Measurements from ENCODE around the gene PSMB8. TPM values are rescaled to one million over a fixed set of nuclear protein-coding genes. Genes with fewer than 3 reads are reported as not detected.

The PSMB8 gene
- total RNA-seq, 1 experiment from 2014 or later: 0.96 TPM

DNA sequence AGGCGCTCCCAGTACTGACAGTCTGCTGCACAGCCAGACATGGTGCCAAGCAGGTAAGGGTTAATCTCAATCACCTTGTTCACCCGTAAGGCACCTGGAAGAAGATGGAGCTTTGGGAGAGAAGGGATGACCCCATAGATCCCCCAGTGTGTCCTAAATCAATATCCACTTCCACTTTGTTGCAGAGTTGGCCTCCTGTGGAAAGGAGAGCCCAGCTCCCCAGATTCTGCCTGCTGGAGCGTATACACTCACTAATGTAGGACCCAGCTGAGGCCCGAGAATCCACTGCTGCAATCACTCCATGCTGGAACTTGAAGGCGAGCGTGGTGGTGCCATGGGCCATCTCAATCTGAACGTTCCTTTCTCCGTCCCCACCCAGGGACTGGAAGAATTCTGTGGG lies 1.2 kb downstream of the PSMB8 start:
- Histone ChIP-seq H3K9ac (ENCODE audit: low read length) (no peak overlapping the region), H3K27ac (ENCODE audit: low read depth, low read length) (no peak overlapping the region)
- no TSS peak for BruUV-seq (replicated peaks)

DNA sequence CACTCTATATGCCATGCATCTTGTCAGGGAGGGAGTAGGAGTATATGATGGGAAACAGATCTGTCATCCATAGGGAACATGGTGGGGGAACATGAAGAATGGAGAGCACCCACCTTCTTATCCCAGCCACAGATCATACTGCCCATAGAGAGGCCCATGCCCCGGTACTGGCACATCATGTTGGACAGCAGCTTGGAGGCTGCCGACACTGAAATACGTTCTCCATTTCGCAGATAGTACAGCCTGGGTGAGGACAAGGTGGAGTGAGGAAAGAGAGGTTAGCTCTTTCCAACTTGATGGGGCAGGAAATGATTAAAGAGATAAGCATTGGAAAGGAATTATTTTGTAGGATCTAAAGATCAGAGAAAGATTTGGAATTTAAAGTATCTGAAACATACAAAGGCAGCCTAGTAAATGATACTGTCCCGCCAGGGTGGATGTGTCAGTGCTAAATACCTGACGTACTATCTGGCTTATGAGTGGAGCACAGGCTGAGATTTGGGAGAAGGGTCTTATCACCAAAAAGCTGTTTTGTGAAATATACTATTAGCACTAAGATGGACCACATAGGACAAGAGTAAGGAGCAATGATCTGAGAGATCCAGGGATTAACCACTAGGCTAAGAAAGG lies 1.7 kb downstream of the PSMB8 start:
- no peak for ATAC-seq
- H3K4me2 ChIP-seq (ENCODE audit: low read length): no peak overlapping the region
- H3K4me3 ChIP-seq (replicated peaks in 1 of 2; ENCODE audit: low read depth in 1 of 2, low read length in 2 of 2): no peak overlapping the region
- TF ChIP-seq SIN3A (IDR thresholded peaks at IDR 0.05; ENCODE audit: low read depth): no peak
- no peak for TF ChIP-seq ZNF274 (IDR thresholded peaks at IDR 0.05; ENCODE audit: low read depth, low read length)
- TF ChIP-seq, protein P1, sequence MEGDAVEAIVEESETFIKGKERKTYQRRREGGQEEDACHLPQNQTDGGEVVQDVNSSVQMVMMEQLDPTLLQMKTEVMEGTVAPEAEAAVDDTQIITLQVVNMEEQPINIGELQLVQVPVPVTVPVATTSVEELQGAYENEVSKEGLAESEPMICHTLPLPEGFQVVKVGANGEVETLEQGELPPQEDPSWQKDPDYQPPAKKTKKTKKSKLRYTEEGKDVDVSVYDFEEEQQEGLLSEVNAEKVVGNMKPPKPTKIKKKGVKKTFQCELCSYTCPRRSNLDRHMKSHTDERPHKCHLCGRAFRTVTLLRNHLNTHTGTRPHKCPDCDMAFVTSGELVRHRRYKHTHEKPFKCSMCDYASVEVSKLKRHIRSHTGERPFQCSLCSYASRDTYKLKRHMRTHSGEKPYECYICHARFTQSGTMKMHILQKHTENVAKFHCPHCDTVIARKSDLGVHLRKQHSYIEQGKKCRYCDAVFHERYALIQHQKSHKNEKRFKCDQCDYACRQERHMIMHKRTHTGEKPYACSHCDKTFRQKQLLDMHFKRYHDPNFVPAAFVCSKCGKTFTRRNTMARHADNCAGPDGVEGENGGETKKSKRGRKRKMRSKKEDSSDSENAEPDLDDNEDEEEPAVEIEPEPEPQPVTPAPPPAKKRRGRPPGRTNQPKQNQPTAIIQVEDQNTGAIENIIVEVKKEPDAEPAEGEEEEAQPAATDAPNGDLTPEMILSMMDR (IDR thresholded peaks at IDR 0.05 in 2 of 3, conservative IDR thresholded peaks at IDR 0.05 in 1 of 3; ENCODE audit: borderline replicate concordance in 1 of 3, insufficient read depth in 1 of 3, low read depth in 2 of 3, low read length in 2 of 3): no peak
- no peak for TF ChIP-seq JUND (IDR thresholded peaks at IDR 0.05)
- no peak for TF ChIP-seq CBX3 (IDR thresholded peaks at IDR 0.05; ENCODE audit: low read depth)
- no peak for TF ChIP-seq CEBPB (IDR thresholded peaks at IDR 0.05; ENCODE audit: low read depth)
- TF ChIP-seq, protein P2, sequence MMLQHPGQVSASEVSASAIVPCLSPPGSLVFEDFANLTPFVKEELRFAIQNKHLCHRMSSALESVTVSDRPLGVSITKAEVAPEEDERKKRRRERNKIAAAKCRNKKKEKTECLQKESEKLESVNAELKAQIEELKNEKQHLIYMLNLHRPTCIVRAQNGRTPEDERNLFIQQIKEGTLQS (IDR thresholded peaks at IDR 0.05): no peak
- no peak for TF ChIP-seq EZH2 (IDR thresholded peaks at IDR 0.05)
- TF ChIP-seq, protein P3, sequence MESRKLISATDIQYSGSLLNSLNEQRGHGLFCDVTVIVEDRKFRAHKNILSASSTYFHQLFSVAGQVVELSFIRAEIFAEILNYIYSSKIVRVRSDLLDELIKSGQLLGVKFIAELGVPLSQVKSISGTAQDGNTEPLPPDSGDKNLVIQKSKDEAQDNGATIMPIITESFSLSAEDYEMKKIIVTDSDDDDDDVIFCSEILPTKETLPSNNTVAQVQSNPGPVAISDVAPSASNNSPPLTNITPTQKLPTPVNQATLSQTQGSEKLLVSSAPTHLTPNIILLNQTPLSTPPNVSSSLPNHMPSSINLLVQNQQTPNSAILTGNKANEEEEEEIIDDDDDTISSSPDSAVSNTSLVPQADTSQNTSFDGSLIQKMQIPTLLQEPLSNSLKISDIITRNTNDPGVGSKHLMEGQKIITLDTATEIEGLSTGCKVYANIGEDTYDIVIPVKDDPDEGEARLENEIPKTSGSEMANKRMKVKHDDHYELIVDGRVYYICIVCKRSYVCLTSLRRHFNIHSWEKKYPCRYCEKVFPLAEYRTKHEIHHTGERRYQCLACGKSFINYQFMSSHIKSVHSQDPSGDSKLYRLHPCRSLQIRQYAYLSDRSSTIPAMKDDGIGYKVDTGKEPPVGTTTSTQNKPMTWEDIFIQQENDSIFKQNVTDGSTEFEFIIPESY (IDR thresholded peaks at IDR 0.05; ENCODE audit: extremely low read depth, insufficient replicate concordance, low read length): no peak
- TF ChIP-seq FOSL1 (IDR thresholded peaks at IDR 0.05; ENCODE audit: low read depth): no peak
- no peaks in the 10 kb centered on the region for H3K9me3 ChIP-seq (ENCODE audit: control insufficient read depth in 1 of 2, insufficient read depth in 1 of 2, low read depth in 1 of 2, low read length in 2 of 2)
- H3K9me2 ChIP-seq (ENCODE audit: insufficient read depth): no peaks in the 10 kb centered on the region
- CTCF ChIA-PET: interaction anchor here (0.6 to 1.0 kb wide), 2 partner anchors 19 to 36 kb away, joined by 3 to 4 read pairs; no protein-coding TSS in a partner anchor
- H4K20me1 ChIP-seq (ENCODE audit: insufficient read depth): no peaks in the 10 kb centered on the region
- intact Hi-C loops (cut with micrococcal nuclease): loop anchor here (1.0 kb wide), 1 partner anchor 9 kb away; no protein-coding TSS in a partner anchor
- RAD21 ChIA-PET (ENCODE audit: low non-redundant PET in 1 of 2, low total read pairs in 2 of 2, uncharacterized antibody in 2 of 2, unreplicated experiment in 2 of 2): no interaction called here
- H3K27ac ChIP-seq (ENCODE audit: low read depth, low read length): no peak overlapping the region
- H3K4me1 ChIP-seq (ENCODE audit: control insufficient read depth in 1 of 2, insufficient read depth in 2 of 2, low read length in 2 of 2): peaks cover 12 to 30% of the 10 kb centered on the region in 2 experiments; a peak in 3 of 4 replicates
- no peak for DNase-seq (ENCODE audit: low read depth, low spot score)
- no peak overlapping the region for H3K9ac ChIP-seq (ENCODE audit: low read length)
- no peaks in the 10 kb centered on the region for H3K36me3 ChIP-seq (ENCODE audit: control insufficient read depth in 1 of 2, insufficient read depth in 2 of 2, low read length in 2 of 2)
- BruUV-seq (replicated peaks): no TSS peak
- peaks cover 5% of the 10 kb centered on the region; the same call in 1 of the 2 replicates for H3K79me2 ChIP-seq (ENCODE audit: insufficient read depth, low read length)
- POLR2A ChIA-PET: no interaction called here
- H2AFZ ChIP-seq (ENCODE audit: low read depth, low read length, poor library complexity, severe bottlenecking): no peak overlapping the region
- no peaks in the 10 kb centered on the region for H3K27me3 ChIP-seq (ENCODE audit: insufficient read depth, low read length)

More for the DNA sequence above, 1.2 kb downstream of the PSMB8 start:
- intact Hi-C loops (cut with micrococcal nuclease): loop anchor here (1.0 kb wide), 1 partner anchor 9 kb away; no protein-coding TSS in a partner anchor
- Histone ChIP-seq H3K4me2 (ENCODE audit: low read length) (no peak overlapping the region), H3K27me3 (ENCODE audit: insufficient read depth, low read length) (no peaks in the 10 kb centered on the region), H4K20me1 (ENCODE audit: insufficient read depth) (no peaks in the 10 kb centered on the region), H3K4me3 (replicated peaks in 1 of 2; ENCODE audit: low read depth in 1 of 2, low read length in 2 of 2) (no peak overlapping the region), H2AFZ (ENCODE audit: low read depth, low read length, poor library complexity, severe bottlenecking) (no peak overlapping the region), H3K36me3 (ENCODE audit: control insufficient read depth in 1 of 2, insufficient read depth in 2 of 2, low read length in 2 of 2) (no peaks in the 10 kb centered on the region), H3K9me2 (ENCODE audit: insufficient read depth) (no peaks in the 10 kb centered on the region), H3K79me2 (ENCODE audit: insufficient read depth, low read length) (peaks cover 4% of the 10 kb centered on the region; the same call in 1 of the 2 replicates), H3K9me3 (ENCODE audit: control insufficient read depth in 1 of 2, insufficient read depth in 1 of 2, low read depth in 1 of 2, low read length in 2 of 2) (no peaks in the 10 kb centered on the region), H3K4me1 (ENCODE audit: control insufficient read depth in 1 of 2, insufficient read depth in 2 of 2, low read length in 2 of 2) (peaks cover 12 to 24% of the 10 kb centered on the region in 2 experiments; a peak in 3 of 4 replicates)
- DNase-seq (ENCODE audit: low read depth, low spot score) (no peak), ATAC-seq (no peak)
- ChIA-PET POLR2A (no interaction called here), RAD21 (ENCODE audit: low non-redundant PET in 1 of 2, low total read pairs in 2 of 2, uncharacterized antibody in 2 of 2, unreplicated experiment in 2 of 2) (no interaction called here), CTCF (no interaction called here)
- TF ChIP-seq, protein P2 (IDR thresholded peaks at IDR 0.05): no peak
- no peak for TF ChIP-seq RAD21 (IDR thresholded peaks at IDR 0.05; ENCODE audit: low read depth)

Measured in HCT116 (cell line).